ENCODE results near the gene HS3ST3B1. TPM values are rescaled to one million over a fixed set of nuclear protein-coding genes. Genes with fewer than 3 reads are reported as not detected.
A peak's percentile ranks its signal among the peaks of the same experiment; 100 is the strongest.

HS3ST3B1 gene
- total RNA-seq, 2 experiments from 2014 or later: 4.9 to 5.1 TPM

GRCh38 chr17:14294876-14295275, 6.0 kb upstream of the HS3ST3B1 start:
- H3K36me3 Mint-ChIP-seq (ENCODE audit: low read depth): no peaks in the 10 kb centered on the region
- no peak for ATAC-seq
- H3K9me3 Mint-ChIP-seq: no peaks in the 10 kb centered on the region
- CTCF ChIA-PET: no interaction called here
- H3K27me3 Mint-ChIP-seq: peaks cover 51% of the 10 kb centered on the region
- peaks cover 32% of the 10 kb centered on the region for H3K4me1 Mint-ChIP-seq (ENCODE audit: low read depth)
- POLR2A ChIA-PET: no interaction called here
- no peak overlapping the region for H3K27ac Mint-ChIP-seq
- TF ChIP-seq, protein P1, sequence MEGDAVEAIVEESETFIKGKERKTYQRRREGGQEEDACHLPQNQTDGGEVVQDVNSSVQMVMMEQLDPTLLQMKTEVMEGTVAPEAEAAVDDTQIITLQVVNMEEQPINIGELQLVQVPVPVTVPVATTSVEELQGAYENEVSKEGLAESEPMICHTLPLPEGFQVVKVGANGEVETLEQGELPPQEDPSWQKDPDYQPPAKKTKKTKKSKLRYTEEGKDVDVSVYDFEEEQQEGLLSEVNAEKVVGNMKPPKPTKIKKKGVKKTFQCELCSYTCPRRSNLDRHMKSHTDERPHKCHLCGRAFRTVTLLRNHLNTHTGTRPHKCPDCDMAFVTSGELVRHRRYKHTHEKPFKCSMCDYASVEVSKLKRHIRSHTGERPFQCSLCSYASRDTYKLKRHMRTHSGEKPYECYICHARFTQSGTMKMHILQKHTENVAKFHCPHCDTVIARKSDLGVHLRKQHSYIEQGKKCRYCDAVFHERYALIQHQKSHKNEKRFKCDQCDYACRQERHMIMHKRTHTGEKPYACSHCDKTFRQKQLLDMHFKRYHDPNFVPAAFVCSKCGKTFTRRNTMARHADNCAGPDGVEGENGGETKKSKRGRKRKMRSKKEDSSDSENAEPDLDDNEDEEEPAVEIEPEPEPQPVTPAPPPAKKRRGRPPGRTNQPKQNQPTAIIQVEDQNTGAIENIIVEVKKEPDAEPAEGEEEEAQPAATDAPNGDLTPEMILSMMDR (IDR thresholded peaks at IDR 0.05): no peak
- intact Hi-C loops (cut with micrococcal nuclease): loop anchor here (10.0 kb wide), 1 partner anchor 630 kb away; no protein-coding TSS in a partner anchor
- no peak overlapping the region for H3K4me3 Mint-ChIP-seq
- DNase-seq: no peak

DNA sequence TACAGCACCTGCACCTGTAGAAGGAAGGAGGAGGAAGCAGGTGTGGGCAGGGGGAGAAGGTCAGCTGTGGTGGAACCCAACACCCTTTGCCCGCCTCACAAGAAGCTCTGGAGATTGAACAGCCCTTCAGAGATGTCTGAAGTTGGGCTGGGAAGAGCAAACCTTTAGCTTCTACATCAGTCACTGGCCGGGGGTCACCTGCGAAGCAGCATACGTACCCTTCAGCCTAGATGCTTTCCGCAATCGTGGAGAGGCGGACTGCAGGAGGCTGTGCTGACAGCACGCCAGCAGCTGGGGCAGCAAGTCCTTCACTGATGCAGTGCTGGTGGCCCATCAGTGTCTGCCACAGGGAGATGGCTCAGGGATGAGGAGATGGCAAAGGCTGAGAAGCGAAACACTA, 5.2 kb upstream of the HS3ST3B1 start:
- H3K27ac Mint-ChIP-seq: no peak overlapping the region
- ChIA-PET POLR2A (no interaction called here), CTCF (no interaction called here)
- peaks cover 35% of the 10 kb centered on the region for H3K4me1 Mint-ChIP-seq (ENCODE audit: low read depth)
- intact Hi-C loops (cut with micrococcal nuclease): loop anchor here (10.0 kb wide), 1 partner anchor 629 kb away; no protein-coding TSS in a partner anchor
- H3K4me3 Mint-ChIP-seq: no peak overlapping the region
- TF ChIP-seq, protein P1 (IDR thresholded peaks at IDR 0.05): no peak
- DNase-seq: no peak
- no peaks in the 10 kb centered on the region for H3K36me3 Mint-ChIP-seq (ENCODE audit: low read depth)
- peaks cover 48% of the 10 kb centered on the region for H3K27me3 Mint-ChIP-seq
- no peaks in the 10 kb centered on the region for H3K9me3 Mint-ChIP-seq
- no peak for ATAC-seq

DNA sequence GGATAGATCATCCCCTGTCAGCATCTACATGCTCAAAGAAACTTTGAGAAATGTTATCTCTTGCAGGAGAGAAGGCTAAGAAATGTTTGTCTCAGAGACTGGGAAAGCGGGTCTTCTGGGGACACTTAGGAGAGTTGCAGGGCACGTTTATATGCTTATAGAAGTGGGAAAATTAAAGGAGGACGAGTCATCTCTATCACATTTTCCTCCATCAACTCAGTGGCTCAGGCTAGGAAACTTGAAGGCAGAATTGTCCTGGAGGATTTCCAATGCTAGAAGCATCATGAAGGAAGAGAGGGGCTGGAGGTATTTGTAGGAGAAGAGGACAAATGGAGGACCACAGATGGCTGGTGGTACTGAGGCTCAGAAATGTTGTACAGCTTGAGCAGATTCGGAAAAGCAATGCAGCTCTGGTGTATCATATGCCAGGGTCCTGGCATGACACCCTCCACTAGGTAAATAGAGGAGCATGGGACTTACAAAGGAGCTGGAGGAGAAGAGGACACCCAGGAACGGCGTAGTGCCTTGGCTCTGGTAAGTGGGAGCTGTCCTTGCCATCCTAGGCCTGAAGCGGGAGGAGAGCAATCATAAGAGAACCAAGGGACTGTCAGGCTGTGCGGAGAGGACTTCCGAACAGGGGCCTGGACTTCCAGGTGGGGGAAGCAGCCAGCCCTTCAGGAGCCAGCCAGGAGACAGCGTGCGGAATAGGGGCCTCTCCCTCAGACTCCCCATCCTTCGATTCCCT, 4.5 kb upstream of the HS3ST3B1 start:
- ChIA-PET POLR2A (no interaction called here), CTCF (interaction anchor here (1.1 to 1.9 kb wide), 2 partner anchors 93 to 700 kb away, joined by 3 to 5 read pairs; no protein-coding TSS in a partner anchor)
- TF ChIP-seq, protein P1 (IDR thresholded peaks at IDR 0.05): no peak
- Mint-ChIP-seq H3K27me3 (peaks cover 48% of the 10 kb centered on the region), H3K27ac (no peak overlapping the region), H3K4me3 (no peak overlapping the region), H3K9me3 (no peaks in the 10 kb centered on the region), H3K36me3 (ENCODE audit: low read depth) (no peaks in the 10 kb centered on the region), H3K4me1 (ENCODE audit: low read depth) (peaks cover 35% of the 10 kb centered on the region)
- intact Hi-C loops (cut with micrococcal nuclease): loop anchor here (10.0 kb wide), 1 partner anchor 628 kb away; no protein-coding TSS in a partner anchor
- ATAC-seq (no peak), DNase-seq (no peak)

GRCh38 chr17:14297161-14297851, 3.6 kb upstream of the HS3ST3B1 start:
- Mint-ChIP-seq H3K9me3 (no peaks in the 10 kb centered on the region), H3K4me3 (peak overlapping the region; percentile 60), H3K4me1 (ENCODE audit: low read depth) (peaks cover 35% of the 10 kb centered on the region), H3K27me3 (peaks cover 45% of the 10 kb centered on the region), H3K27ac (no peak overlapping the region), H3K36me3 (ENCODE audit: low read depth) (no peaks in the 10 kb centered on the region)
- intact Hi-C loops (cut with micrococcal nuclease): loop anchor here (10.0 kb wide), 1 partner anchor 627 kb away; no protein-coding TSS in a partner anchor
- peak; percentile 44 for DNase-seq
- ATAC-seq: no peak
- TF ChIP-seq, protein P1 (IDR thresholded peaks at IDR 0.05): no peak
- CTCF ChIA-PET: interaction anchor here (1.0 to 1.9 kb wide), 3 partner anchors 9 to 701 kb away, joined by 3 to 5 read pairs (median 3); no protein-coding TSS in a partner anchor
- POLR2A ChIA-PET: interaction anchor here (1.1 kb wide), 1 partner anchor 37 kb away, joined by 3 read pairs; no protein-coding TSS in a partner anchor
